DND-41 (cell line): Measurements from ENCODE around the gene NEDD9.

Source experiments
- EZH2 ChIP-seq: IDR thresholded peaks from 3 replicates; pipeline ENCODE4 v1.6.1; 2012; ENCODE audit warnings: borderline replicate concordance, low read depth, mild to moderate bottlenecking, moderate library complexity, low read length, inconsistent platforms; ENCODE audit not compliant: severe bottlenecking
- TF ChIP-seq, protein P1 (sequence below): IDR thresholded peaks from 2 replicates; pipeline ENCODE4 v1.5.1; 2012; ENCODE audit warnings: borderline replicate concordance, low read length, moderate library complexity, mild to moderate bottlenecking; ENCODE audit not compliant: poor library complexity, severe bottlenecking; ENCODE audit errors: extremely low read depth

DNA sequence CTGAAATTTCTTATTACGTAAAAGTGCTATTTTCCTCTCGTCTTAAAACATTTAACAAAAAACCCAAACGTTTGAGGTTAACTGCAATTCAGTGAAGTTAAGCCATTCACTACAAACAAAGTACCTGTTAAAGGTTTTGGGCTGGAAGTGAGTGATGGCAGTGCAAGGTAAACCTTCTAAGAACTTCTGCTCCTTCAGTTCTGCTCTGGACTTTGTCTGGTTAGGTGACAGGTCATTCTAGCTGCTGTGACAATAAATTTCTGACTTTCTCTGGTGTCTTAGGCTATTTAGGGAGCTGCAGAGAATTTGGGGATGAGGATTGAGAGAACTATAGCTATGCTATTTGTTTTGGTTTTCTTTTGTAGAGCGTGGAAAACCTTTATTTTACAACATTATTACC is 36.5 kb upstream of the NEDD9 start:
- TF ChIP-seq, protein P1, sequence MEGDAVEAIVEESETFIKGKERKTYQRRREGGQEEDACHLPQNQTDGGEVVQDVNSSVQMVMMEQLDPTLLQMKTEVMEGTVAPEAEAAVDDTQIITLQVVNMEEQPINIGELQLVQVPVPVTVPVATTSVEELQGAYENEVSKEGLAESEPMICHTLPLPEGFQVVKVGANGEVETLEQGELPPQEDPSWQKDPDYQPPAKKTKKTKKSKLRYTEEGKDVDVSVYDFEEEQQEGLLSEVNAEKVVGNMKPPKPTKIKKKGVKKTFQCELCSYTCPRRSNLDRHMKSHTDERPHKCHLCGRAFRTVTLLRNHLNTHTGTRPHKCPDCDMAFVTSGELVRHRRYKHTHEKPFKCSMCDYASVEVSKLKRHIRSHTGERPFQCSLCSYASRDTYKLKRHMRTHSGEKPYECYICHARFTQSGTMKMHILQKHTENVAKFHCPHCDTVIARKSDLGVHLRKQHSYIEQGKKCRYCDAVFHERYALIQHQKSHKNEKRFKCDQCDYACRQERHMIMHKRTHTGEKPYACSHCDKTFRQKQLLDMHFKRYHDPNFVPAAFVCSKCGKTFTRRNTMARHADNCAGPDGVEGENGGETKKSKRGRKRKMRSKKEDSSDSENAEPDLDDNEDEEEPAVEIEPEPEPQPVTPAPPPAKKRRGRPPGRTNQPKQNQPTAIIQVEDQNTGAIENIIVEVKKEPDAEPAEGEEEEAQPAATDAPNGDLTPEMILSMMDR: no peak
- no peak for TF ChIP-seq EZH2
